Measurements from ENCODE around the gene SLC24A2.
"Not testable (repeated sequence)": the region's sequence is repeated elsewhere in the genome, so short reads cannot be mapped to it uniquely, and the experiment has no call there.

The SLC24A2 gene

GRCh38 chr9:19788614-19789271 lies at the start of gene SLC24A2:
Gene SLC24A2 (minus strand): TSS chr9:19789037.
- DNase-seq, result no peak

GRCh38 chr9:19833331-19833730 lies 44.5 kb upstream of the SLC24A2 start:
- DNase-seq, result not testable (repeated sequence)

GRCh38 chr9:19830796-19831195 lies 42.0 kb upstream of the SLC24A2 start:
- DNase-seq, result no peak

GRCh38 chr9:19828576-19829109 lies 39.8 kb upstream of the SLC24A2 start:
- DNase-seq, result no peak

- DNase-seq, result no peak
Observed at GRCh38 chr9:19816769-19817168, 27.9 kb upstream of the SLC24A2 start.

GRCh38 chr9:19812194-19812593 lies 23.4 kb upstream of the SLC24A2 start:
- DNase-seq, result no peak

GRCh38 chr9:19809422-19810269 lies 20.8 kb upstream of the SLC24A2 start:
- DNase-seq, result no peak

- DNase-seq, result no peak
Observed at GRCh38 chr9:19807182-19807892, 18.5 kb upstream of the SLC24A2 start.

- DNase-seq, result no peak
Observed at GRCh38 chr9:19804431-19804830, 15.6 kb upstream of the SLC24A2 start.

- no peak for DNase-seq
Observed at GRCh38 chr9:19800884-19801283, 12.0 kb upstream of the SLC24A2 start.

GRCh38 chr9:19799784-19800183 lies 10.9 kb upstream of the SLC24A2 start:
- DNase-seq, result no peak

- DNase-seq, result no peak
Observed at GRCh38 chr9:19788152-19788551, 685 bp downstream of the SLC24A2 start.

GRCh38 chr9:19787672-19788071 lies 1.2 kb downstream of the SLC24A2 start:
- no peak for DNase-seq

- no peak for DNase-seq
Observed at GRCh38 chr9:19785230-19785629, 3.6 kb downstream of the SLC24A2 start.

- DNase-seq, result no peak
Observed at GRCh38 chr9:19784136-19784535, 4.7 kb downstream of the SLC24A2 start.

GRCh38 chr9:19783500-19783899 lies 5.3 kb downstream of the SLC24A2 start:
- no peak for DNase-seq

- DNase-seq, result no peak
Observed at GRCh38 chr9:19782005-19782404, 6.8 kb downstream of the SLC24A2 start.

- no peak for DNase-seq
Observed at GRCh38 chr9:19781240-19781639, 7.6 kb downstream of the SLC24A2 start.

- no peak for DNase-seq
Observed at GRCh38 chr9:19771446-19771845, 17.4 kb downstream of the SLC24A2 start.

- no peak for DNase-seq
Observed at GRCh38 chr9:19770973-19771372, 17.9 kb downstream of the SLC24A2 start.

- no peak for DNase-seq
Observed at GRCh38 chr9:19769213-19769612, 19.6 kb downstream of the SLC24A2 start.

- DNase-seq, result no peak
Observed at GRCh38 chr9:19768798-19769197, 20.0 kb downstream of the SLC24A2 start.

GRCh38 chr9:19759066-19759465 lies 29.8 kb downstream of the SLC24A2 start:
- no peak for DNase-seq

Measured in stimulated activated naive CD4-positive, alpha-beta T cell (primary cell).